Measurements from ENCODE around the gene NSMCE3.
A peak's percentile ranks its signal among the peaks of the same experiment; 100 is the strongest.
"Not testable (repeated sequence)": the region's sequence is repeated elsewhere in the genome, so short reads cannot be mapped to it uniquely, and the experiment has no call there.

NSMCE3 gene

DNA sequence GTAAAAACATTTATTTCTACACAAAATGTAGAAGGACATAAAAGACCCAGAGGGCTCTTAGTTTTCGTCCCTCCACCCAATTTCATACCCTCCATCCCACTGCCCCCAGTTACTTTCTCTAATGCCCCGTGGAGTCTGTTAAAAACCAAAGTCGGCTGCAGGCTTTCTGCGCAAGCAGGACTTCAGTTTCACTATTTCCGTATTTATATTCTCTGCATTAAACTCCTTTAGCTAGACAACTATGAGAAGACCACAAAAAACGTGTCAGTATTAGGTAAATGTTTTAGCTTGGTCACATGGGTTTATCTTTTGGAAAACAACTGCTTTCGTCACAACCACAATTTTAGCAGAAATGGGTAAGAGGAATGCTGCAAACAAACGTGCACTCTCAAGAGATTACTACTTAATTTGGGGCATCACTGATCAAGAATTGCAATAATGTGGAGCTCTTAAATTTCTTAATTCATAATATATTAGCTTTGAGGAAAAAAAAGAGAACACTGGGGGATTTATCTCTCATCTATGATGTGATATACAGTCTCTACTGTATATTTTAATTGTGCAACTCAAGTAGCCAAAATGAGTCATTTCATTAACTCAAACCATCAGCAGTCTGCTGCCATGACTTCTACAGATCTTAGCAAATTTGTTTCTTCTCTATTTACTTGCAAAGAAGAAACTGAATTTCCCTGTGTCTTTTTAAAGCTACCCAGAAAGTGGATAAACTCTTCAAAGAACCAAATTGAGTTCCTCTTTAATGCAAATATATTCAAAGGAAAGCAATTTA lies 740 bp upstream of the NSMCE3 start:
- DNase-seq (ENCODE audit: low read depth in 2 of 2) = no peak

DNA sequence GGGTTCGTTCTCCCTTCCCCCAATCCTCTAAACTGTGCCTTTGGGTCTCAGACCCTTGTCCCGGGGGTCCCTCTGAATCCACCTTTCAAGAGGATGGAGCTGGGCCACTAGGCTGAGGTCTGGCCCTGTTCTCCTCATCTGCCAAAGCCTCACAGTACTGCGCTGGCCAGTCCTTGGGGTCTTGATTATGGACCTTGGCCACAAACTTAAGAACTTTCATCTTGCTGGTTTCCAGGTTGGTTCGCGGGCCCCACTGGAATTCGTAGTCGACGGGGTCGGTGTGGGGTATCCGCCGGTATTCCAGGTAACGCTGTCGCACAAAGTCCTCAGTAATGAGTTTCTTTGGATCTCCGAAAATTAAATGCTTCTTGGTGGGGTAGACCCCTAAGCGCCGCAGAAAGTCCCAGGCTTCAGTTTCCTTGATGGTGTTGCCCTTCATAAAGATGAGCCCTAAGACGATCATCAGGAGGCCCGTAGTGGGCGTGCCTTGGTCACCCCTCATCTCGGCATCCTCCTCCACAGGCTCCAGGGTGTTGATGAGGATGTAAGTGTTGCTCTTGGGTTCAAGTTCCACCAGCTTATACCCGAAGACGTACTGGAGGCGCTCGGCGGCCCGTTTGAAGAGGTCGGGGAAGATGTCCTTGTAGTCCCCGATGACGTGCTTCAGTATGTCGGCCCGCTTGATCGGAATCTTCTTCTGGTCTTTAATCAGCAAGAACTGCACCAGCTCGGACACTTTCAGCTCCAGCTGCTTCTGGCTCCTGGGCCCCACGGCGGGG lies 727 bp downstream of the NSMCE3 start:
- peak in 1 of 2 donors; percentile 10 for DNase-seq (ENCODE audit: low read depth in 2 of 2)

DNA sequence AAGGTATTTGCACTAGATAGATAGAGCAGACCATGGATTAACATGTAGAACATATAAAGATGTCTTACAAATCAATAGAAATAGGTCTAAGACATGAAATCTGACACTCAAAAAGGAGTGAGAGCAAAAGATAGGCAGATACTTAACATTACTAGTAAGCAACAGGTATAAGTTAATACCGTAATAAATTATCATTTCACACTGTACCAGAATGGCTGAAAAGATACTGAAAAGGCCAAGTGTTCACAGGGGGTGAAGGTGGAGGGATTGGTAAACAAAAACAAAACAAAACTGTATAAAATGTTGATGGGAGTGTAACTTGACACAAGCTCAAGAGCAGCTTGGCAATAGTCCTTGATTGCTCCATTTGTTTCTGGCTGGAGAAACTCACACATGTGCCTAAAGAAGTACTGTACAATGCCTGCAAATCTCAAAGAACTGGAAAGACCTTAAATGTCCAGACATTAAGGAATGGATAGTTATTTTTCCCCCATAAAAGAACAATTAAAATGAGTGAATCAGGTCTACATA lies 3.5 kb downstream of the NSMCE3 start:
- DNase-seq (ENCODE audit: low read depth in 2 of 2) = no peak

DNA sequence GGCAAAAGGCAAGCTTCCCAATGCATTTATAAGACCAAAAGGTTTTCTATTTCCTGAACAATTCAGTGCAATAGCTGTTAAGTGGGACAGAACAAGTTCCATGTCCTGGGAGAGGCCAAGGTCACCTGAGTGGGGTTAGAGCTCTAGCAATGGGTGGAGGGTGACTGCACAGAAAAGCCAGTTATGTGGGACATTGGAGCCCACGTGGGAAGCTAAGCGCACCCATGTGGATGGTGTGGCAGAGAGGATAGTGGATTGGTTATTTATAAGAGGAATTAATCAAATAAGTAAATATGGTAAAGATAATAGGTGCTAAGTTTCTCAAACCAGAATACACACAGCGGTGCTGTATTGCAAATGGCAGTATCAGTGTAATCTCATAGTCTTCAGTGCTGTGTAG lies 6.3 kb downstream of the NSMCE3 start:
- DNase-seq (ENCODE audit: low read depth in 2 of 2) = no peak

DNA sequence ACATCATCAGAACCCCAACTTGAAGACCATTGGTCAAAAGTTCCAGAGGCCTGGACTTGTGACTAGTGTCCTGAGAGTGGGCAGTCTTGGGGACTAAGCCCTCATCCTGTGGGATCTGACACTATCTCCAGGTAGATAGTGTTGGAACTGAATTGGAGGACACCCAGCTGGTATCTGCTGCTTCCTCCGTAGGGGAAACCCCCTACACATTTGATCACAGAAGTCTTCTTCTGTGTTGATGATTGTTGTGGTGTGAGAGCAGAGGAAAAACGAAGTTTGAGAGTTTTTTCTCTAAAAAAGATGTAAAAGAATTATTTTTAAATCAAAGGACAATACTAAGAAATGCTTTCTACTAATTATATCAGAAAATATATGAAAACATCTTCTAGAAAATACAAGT lies 6.9 kb downstream of the NSMCE3 start:
- no peak for DNase-seq (ENCODE audit: low read depth in 2 of 2)

DNA sequence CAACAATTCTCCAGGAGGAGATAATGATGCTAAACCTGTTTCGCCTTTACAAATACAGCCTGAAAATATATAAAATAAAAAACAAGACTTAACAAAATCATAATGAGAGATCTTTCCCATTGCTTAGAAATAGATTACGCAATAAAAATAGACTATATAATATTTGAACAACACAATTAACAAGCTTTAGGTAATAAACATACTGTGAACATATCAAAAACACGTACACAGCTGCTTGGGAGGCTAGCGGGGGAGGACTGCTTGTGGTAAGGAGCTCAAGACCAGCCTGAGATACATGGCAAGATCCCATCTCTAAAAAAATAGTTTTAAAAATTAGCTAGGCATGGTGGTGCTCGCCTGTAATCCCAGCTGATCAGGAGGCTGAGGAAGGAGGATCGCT lies 8.7 kb downstream of the NSMCE3 start:
- no peak for DNase-seq (ENCODE audit: low read depth in 2 of 2)

DNA sequence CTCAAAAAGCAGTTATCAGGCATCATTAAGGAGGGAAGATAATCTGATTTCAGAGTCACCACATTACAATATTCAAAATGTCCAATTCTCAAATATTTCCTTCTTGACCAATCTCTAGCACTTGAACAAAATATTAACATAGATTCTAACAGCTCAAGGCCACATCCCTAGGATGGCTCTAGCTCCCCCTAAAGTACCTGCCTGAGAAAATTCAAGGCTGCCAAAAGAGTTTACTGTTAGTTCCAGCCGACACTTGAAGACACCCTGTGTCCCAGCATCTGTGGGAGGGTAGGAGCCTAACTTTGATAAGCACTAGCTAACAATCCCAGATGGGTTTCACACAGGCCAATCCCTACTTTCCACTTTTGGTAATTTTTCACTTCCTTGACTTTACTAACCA lies 10.4 kb downstream of the NSMCE3 start:
- no peak for DNase-seq (ENCODE audit: low read depth in 2 of 2)

DNA sequence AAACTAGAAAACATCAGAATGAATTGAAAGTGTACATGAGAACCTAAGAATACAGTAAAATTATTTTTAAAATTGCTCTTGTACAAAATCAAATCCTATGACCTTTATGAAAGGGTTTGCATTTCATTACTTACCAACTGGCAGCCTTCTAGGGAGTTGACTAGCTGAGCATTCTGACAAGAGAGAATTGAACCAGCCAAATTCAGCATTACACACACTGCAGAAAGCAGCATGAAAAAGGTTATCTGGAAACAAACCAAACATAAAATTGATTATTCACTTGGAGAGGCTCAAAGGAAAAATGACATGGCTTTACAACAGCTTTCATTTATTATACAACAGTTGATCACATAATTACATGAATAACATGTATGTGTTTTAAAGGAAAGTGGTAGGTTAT lies 17.4 kb downstream of the NSMCE3 start:
- DNase-seq (ENCODE audit: low read depth in 2 of 2) = no peak

DNA sequence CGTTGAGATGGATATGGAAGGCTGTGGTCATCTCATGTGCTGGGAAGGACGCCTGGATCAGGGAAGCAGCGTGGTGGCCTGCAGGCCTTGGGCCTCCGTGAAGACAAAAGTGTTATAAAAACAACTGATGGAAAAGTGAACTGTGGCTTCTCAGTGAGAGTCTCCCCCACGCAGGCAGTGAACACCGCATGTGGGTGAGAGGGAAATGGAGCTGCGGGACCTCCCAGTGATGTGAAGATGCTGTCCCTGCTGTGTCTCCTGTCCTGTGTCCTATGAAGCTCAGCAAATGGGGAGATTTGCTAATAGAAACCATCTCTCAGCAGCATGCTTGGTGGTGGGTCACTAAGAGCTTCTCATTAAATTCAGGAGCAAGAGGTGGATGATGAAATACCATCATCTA lies 25.1 kb downstream of the NSMCE3 start:
- DNase-seq (ENCODE audit: low read depth in 2 of 2) = no peak

DNA sequence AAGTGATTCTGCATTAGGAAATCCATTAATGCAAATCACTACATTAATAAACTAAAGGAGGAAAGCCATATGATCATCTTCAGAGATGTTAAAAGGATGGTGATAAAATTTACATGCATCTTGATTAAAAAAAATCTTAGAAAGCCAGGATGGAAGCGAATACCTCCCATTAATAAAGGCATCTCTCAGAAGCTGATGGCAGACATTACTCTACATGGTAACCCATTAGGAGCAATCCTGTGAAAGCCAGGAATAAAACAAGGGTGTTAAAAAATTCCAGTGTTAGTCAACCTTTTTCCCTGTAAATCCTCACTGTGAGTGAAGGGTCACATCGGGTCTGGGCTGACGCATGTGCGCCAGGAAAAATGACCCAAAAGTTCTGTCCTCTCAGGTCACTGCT lies 25.5 kb downstream of the NSMCE3 start:
- no peak for DNase-seq (ENCODE audit: low read depth in 2 of 2)

DNA sequence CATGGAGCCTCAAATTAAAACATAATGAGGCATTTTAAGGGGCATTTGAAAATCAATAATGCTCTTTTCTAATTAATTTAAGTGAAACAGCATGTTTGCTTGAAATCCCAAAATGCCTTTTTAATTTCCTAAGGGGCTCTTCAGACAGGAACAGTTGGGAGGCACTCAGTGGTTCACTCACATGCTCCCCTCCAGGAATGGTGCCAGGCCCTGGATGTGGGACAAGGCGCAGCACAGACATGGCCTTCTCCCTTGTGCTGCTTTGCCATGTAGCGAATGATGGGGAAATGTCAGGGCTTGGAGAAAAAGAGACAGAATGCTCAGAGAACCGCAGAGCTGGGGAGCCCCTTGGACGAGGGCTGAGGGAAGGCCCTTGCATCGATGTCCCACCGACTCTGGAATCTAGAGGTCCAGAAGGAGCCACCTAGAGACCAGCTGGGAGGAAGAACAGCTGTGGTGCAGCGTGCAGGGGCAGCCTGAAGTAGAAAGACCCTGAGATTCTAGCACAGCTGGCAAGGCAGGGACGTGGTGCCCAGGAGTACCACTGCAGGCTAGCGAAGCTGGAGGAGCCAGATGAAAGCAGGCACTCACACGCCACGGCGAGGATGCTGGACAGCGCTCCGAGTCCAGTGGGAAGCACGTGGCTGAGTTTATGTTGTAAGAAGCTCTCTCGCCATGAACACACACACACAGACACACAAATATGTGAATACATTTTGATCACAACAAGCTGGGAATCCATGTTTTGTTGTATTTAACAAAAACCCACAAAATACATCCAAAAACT lies 27.0 kb downstream of the NSMCE3 start:
- no peak for DNase-seq (ENCODE audit: low read depth in 2 of 2)

DNA sequence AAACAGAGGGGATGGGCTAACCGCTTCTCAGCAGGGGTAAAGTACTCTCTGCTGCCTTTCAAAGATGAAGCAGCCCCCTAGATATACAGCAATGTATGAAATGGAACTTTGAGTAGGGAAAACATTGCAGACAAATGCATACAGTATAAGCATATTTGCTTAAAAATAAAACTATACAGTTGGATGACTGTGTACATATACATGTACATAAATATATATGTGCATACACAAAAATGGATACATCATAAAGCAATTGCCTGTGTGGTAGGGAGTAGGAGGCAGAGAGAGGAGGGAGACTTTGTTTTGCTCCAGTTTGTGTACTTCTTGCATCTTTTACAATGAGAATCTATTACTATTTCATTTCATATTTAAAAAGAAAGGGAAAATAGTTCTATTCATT lies 28.4 kb downstream of the NSMCE3 start:
- no peak for DNase-seq (ENCODE audit: low read depth in 2 of 2)

DNA sequence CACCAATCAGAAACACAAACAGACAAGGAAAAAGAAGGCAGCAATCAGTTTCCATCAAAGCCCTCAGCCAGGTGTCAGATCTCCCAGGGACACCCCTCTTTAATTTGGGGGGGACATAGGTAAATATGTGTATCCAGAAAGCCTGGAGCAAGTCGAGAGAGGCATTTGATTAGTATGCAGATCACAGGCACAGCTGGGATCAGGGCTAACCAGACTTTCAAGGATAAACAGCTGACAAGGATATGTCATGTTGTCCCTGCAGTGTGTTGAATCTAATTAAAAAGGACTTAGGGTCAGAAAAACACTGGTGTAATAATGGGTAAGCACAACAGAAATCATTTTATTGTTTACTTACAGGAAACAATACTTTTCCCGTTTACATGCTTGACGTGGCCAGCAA lies 30.2 kb downstream of the NSMCE3 start:
- DNase-seq (ENCODE audit: low read depth in 2 of 2) = no peak

DNA sequence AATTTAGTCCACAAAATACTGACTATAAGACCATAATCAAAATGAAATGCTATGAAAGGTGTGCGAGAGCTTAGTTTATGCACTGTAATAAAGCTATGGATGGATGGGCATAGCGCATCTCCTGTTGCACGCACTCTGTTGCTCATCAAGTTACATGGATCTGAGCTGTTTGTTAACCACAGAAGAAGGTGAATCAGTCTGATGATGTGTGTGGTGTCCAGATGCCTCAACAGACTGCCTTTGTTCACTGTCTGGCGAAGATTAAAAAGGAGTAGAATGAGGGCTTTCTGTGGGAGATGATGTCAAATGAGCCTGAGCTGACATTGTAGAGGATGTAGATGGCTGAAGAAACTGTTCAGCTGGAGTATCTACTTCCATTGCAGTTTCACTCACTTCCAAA lies 36.1 kb downstream of the NSMCE3 start:
- no peak for DNase-seq (ENCODE audit: low read depth in 2 of 2)

DNA sequence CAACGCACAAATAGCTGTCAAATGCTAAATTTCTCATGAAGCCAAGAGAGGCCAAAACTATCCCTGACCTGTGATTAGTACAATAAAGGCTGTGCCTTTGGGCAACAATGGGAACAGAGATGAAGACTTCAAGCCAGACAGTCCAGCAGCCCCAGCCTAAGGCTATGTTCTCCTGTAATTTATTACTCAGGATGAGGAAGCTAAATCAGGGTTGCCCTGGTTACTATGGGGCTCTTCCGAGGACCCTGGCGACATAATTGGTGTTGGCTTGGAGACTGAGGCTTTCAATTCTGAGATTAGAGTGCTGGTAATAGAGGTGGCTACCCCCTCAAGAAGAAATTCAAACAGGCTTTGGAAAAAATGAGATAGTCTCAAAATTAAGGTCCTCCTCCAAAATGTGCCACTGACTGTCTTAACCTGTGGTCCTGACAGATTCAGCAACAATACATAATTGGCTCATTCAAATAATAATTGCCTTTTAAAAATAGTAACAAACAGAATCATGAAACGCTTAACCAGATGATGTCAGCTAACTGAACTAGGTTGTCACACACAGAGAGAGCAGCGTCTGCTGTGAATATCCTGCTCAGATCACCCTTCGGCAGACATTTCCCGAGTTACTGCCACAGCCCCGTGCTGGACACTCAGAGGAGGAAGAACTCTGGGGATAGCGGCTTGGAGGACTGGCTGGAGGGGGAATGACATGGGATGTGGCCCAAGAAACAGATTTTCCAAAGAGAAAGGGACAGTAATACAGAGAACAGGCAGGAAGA lies 43.0 kb downstream of the NSMCE3 start:
- DNase-seq (ENCODE audit: low read depth in 2 of 2) = no peak

DNA sequence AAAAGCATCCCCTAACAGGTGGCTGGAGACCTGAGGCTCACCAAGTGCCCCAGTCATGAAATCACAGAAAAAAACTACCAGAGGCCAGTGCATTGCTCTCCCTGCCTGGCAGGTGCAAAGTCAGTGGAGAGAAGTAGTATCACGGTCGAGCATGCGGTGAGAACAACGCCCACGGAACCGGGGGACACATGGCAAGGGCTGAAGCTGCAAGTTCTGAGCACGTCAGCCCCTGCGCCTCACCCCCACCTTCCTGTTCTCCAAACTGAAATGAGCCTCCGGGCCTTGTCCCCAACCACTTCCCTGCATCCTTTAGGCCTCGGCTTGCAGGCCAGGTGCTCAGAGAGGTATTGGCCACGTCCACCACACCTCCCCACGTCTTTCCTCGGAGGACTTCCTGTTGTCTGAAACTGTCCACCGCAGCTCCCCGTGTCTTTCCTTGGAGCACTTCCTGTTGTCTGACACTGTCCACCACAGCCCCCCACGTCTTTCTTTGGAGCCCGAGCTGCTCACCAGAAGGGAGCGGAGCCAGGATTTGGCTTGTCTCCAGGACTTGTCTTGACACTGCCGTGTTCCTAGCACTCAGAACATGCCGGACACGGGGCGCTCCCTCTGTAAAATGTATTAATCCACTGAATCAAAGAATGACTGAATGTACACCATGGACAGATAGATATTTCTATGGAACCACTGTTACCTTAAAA lies 43.9 kb downstream of the NSMCE3 start:
- DNase-seq (ENCODE audit: low read depth in 2 of 2) = no peak

DNA sequence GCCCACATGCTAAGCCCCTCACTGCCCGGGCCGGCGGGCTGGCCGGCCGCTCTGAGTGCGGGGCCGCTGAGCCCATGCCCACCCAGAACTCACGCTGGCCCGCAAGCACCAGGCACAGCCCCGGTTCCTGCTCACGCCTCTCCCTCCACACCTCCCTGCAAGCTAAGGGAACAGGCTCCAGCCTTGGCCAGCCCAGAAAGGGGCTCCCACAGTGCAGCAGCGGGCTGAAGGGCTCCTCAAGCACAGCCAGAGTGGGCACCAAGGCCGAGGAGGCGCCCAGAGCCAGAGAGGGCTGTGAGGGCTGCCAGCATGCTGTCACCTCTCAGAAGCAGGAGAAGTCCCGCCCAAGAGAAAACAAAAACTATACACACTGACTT lies 44.6 kb downstream of the NSMCE3 start:
- not testable (repeated sequence) for DNase-seq (ENCODE audit: low read depth in 2 of 2)

DNA sequence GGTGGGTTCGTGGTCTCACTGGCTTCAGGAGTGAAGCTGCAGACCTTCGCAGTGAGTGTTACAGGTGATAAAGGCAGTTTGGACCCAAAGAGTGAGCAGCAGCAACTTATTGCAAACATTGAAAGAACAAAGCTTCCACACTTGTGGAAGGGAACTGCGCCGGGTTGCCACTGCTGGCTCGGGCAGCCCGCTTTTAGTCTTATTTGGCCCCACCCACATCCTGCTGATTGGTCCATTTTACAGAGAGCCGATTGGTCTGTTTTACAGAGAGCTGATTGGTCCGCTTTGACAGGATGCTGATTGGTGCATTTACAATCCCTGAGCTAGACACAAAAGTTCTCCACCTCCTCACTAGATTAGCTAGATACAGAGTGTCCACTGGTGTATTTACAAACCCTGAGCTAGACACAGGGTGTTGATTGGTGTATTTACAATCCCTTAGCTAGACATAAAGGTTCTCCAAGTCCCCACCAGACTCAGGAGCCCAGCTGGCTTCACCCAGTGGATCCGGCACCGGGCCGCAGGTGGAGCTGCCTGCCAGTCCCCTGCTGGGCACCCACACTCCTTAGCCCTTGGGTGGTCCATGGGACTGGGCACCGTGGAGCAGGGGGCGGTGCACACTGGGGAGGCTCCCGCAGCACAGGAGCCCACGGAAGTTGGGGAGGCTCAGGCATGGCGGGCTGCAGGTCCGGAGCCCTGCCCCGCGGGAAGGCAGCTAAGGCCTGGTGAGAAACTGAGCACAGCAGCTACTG lies 45.2 kb downstream of the NSMCE3 start:
- DNase-seq (ENCODE audit: low read depth in 2 of 2) = not testable (repeated sequence)

DNA sequence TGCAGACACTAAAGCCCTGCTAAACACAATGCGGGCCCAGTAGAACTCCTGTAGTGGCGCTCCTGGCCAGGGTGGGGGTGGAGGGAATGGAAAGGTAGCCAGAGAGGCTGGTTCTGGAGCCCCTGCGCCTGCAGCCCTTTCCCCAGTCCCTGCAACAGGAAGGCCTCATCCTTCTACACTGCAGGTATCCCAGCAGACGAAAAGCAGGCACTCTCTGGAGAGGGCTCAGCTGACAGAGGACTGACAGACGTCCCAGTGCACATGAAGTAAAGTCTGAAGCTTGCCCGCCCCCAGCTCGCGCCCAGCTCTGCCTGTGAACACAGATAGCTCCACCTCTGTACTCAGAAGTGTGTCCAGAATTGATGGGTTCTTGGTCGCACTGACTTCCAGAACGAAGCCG lies 46.0 kb downstream of the NSMCE3 start:
- no peak for DNase-seq (ENCODE audit: low read depth in 2 of 2)

Measured in activated CD8-positive, alpha-beta memory T cell treated with anti-CD3 and anti-CD28 coated beads for 4 hours (primary cell).